AG09309 (cell line): ENCODE data around the gene SLC38A4.

Experiments used
- DNase-seq: peaks from one replicate; pipeline ENCODE4 v3.0.0-alpha.2; 2010; ENCODE audit warnings: low read depth
- H3K4me3 ChIP-seq: 2 replicates; pipeline ENCODE4 v1.5.1; 2011; ENCODE audit warnings: mild to moderate bottlenecking, low read depth, low read length, moderate library complexity; ENCODE audit not compliant: control insufficient read depth
- TF ChIP-seq, protein P1 (sequence below): IDR thresholded peaks from 2 replicates; pipeline ENCODE4 v1.5.1; 2011; ENCODE audit warnings: mild to moderate bottlenecking, low read depth, low read length, inconsistent platforms; ENCODE audit not compliant: insufficient read depth, control insufficient read depth; ENCODE audit errors: missing control alignments

Gene SLC38A4

DNA sequence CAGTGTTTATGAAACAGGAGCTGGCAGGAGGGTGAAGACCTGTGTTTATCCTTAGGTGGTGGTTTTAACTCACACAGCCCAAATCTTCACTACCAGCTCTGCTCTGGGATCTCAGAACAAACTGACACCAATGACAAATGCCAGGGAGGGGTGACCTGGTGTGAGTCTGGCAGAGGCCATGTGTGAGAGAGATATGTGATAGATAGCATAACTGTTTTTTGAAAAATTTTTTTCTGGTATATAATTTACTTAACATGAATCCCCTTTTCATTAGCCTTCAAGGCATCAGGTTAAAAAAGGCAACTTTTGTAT, 51.5 kb downstream of the SLC38A4 start:
- H3K4me3 ChIP-seq, result no peak overlapping the region
- no peak for DNase-seq
- TF ChIP-seq, protein P1, sequence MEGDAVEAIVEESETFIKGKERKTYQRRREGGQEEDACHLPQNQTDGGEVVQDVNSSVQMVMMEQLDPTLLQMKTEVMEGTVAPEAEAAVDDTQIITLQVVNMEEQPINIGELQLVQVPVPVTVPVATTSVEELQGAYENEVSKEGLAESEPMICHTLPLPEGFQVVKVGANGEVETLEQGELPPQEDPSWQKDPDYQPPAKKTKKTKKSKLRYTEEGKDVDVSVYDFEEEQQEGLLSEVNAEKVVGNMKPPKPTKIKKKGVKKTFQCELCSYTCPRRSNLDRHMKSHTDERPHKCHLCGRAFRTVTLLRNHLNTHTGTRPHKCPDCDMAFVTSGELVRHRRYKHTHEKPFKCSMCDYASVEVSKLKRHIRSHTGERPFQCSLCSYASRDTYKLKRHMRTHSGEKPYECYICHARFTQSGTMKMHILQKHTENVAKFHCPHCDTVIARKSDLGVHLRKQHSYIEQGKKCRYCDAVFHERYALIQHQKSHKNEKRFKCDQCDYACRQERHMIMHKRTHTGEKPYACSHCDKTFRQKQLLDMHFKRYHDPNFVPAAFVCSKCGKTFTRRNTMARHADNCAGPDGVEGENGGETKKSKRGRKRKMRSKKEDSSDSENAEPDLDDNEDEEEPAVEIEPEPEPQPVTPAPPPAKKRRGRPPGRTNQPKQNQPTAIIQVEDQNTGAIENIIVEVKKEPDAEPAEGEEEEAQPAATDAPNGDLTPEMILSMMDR, result no peak

DNA sequence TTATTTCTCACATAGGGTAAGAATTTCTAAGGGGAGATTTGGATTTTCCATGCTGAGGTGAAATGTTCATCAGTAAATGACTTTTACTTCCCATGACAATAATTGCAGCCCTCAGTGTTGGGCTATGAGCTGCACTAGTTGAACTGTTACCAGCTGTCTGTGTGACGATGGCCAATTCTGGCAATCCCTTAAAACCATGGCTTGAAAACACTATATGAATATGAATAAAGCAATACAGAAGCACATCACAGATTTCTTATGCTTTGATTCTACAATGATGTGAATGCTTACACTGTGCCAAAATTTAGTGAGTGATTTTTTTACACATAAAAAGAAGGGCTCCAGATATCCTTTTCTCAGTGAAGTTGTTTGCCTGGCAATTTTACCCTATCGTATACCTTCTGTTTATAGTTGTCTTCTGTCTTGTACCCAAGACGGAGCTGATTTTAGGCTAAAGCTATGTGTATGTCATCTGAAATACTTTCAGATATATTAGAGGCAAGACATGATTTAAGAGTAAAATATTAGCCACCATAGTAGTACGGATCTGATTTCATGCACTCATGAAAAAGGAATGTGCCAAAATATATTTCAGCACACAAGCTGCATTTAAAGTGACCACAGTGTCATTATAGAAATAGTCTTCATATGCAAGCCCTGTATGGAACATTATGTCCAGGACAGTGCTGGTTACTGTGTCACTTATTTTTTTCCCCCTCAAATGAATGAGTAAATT, 52.0 kb downstream of the SLC38A4 start:
- no peak overlapping the region for H3K4me3 ChIP-seq
- TF ChIP-seq, protein P1, result no peak

GRCh38 chr12:46771268-46771827, 54.4 kb downstream of the SLC38A4 start:
- no peak for DNase-seq
- TF ChIP-seq, protein P1, result no peak
- H3K4me3 ChIP-seq, result no peak overlapping the region

More for the DNA sequence above, 52.0 kb downstream of the SLC38A4 start:
- no peak for DNase-seq

DNA sequence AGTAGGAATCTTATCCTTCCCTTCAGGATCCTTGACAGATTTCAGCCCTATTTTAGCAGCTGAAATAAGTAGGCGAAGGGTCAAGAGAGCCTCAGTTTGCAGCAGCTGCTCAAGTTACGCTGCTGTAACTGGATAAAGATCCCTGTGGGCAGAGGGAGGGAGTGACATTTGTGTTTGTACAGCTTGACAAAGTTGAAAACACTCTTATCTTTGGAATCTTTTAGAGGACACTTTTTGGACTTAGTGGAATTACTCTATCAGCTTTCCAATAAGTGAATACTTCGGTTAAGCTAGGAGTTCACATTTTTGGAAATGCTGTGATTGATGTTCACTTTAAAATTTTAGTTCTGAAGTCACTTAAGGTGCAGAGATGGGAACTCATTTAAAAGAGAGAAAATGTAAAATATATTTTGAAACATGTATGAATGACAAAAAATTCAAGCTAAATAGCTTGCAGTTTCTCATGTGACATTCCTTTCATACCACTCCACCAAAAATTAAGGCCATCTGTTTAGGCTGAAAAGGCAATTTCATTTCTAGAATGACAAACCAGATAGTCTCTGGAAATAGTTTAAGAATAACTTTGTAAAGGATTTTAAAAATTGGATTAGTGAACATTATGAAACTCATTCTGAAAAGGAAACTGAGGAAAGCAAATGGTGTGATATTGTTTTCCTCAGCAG, 55.2 kb downstream of the SLC38A4 start:
- TF ChIP-seq, protein P1, result no peak
- no peak for DNase-seq
- H3K4me3 ChIP-seq, result no peak overlapping the region

DNA sequence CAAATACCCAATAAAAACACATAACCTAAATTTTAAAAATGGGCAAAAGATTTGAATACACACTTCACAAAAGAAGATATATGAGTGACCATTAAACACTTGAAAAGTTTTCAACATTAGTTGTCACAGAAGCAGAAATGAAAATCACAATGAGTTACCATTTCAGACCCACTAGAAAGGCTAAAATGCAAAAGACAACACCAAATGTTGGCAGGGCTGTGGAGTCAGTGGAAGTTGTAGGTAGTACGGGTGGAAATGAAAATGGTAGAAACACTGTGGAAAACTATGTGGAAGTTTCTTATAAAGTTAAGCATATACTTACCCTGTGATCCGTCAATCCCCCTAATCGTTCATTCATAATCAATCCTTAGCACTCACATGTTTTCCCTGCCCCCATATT, 61.8 kb downstream of the SLC38A4 start:
- TF ChIP-seq, protein P1, result no peak
- no peak for DNase-seq
- no peak overlapping the region for H3K4me3 ChIP-seq

DNA sequence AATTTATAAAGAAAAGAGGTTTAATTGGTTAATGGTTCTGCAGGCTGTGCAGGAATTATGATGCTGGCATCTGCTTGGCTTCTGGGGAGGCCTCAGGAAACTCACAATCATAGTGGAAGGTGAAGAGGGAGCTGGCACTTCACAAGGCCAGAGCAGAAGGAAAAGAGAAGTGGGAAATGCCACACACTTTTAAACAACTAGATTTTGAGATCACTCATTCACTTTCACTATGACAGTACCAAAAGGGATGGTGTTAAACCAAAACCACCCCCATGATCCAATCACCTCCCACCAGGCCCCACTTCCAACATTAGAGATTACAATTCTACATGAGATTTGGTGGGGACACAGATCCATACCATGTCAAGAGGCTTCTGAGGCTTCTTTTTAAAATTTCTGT, 62.6 kb downstream of the SLC38A4 start:
- TF ChIP-seq, protein P1, result no peak

More for the DNA sequence above, 62.6 kb downstream of the SLC38A4 start:
- DNase-seq, result no peak
- no peak overlapping the region for H3K4me3 ChIP-seq
